HG03108 (cell line): ENCODE data around the gene CCDC51.
"Not testable (repeated sequence)": the region's sequence is repeated elsewhere in the genome, so short reads cannot be mapped to it uniquely, and the experiment has no call there.

Experiments
- ATAC-seq: cut with Tn5 transposase; IDR thresholded peaks from one replicate; pipeline ENCODE4 v1.9.1; 2021; ENCODE audit warnings: moderate library complexity; ENCODE audit not compliant: unreplicated experiment

The CCDC51 gene

DNA sequence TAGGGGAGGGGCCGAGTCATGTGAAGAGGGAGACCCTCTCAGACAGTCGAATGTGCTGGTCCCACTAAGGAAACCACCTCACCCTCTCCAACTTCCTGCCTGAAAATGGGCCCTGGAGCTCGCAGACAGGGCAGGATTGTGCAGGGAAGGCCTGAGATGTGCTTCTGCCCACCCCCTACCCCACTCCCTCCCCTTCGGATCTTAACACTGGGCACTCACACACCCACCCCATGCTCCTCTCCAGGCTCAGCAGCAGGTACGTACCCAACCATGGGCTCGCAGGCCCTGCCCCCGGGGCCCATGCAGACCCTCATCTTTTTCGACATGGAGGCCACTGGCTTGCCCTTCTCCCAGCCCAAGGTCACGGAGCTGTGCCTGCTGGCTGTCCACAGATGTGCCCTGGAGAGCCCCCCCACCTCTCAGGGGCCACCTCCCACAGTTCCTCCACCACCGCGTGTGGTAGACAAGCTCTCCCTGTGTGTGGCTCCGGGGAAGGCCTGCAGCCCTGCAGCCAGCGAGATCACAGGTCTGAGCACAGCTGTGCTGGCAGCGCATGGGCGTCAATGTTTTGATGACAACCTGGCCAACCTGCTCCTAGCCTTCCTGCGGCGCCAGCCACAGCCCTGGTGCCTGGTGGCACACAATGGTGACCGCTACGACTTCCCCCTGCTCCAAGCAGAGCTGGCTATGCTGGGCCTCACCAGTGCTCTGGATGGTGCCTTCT lies 26.6 kb upstream of the CCDC51 start:
- no peak for ATAC-seq

- ATAC-seq = peak; percentile 73
These were observed 25.8 kb upstream of the CCDC51 start for GRCh38 chr3:48465531-48466378.

DNA sequence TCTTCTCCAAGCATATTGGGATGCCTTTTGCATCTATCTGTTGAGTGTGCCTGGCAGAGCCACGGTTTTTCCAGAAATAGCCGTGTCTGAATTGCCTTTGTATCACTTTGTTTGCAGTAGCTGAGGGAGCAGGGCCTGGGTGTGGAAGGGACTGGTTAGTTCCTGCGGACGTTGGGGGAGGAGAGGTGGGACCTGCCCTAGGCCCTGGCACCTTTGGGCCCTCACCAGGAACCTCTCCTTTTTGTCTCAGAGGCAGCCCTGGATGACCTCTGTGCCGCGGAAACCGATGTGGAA lies 25.3 kb upstream of the CCDC51 start:
- ATAC-seq = no peak

- no peak for ATAC-seq
These were observed 24.8 kb upstream of the CCDC51 start for GRCh38 chr3:48464713-48465221.

DNA sequence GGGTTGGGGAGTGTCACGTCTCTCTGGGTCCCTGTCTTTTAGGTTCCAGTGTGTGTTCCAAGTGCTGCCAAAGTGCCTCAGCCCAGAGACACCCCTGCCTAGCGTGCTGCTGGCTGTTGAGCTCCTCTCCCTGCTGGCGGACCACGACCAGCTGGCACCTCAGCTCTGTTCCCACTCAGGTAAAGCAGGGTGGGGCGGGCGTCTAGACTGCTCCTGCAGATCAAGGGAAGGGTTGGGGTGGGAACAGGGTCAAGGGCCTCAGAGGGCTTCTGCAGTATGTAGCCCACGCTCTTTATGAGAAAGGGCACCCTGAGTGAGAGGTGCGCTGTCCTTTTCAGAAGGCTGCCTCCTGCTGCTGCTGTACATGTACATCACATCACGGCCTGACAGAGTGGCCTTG lies 23.8 kb upstream of the CCDC51 start:
- no peak for ATAC-seq

- not testable (repeated sequence) for ATAC-seq
These were observed 21.8 kb upstream of the CCDC51 start for GRCh38 chr3:48461767-48462166.

- ATAC-seq = no peak
These were observed 20.6 kb upstream of the CCDC51 start for GRCh38 chr3:48460517-48460902.

- ATAC-seq = no peak
These were observed 20.0 kb upstream of the CCDC51 start for GRCh38 chr3:48459773-48460516.

GRCh38 chr3:48459331-48459730 lies 19.4 kb upstream of the CCDC51 start:
- no peak for ATAC-seq

DNA sequence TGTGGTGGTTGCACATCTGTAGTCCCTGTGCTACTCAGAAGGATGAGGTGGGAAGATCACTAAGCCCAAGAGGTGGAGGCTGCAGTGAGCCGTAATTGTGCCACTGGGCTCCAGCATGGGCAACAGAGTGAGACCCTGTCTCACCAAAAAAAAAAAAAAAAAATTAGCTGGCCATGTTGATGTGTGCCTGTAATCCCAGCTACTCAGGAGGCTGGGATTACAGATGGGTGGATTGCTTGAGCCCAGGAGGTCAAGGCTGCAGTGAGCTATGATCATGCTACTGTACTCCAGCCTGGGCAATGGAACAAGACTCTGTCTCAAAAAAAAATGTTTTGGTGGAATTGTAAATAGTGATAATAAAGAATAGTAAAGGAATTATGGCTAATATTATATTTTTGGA lies 16.5 kb upstream of the CCDC51 start:
- ATAC-seq = no peak

- ATAC-seq = no peak
These were observed 11.4 kb upstream of the CCDC51 start for GRCh38 chr3:48451270-48451669.

- ATAC-seq = peak; percentile 78
These were observed 6.7 kb upstream of the CCDC51 start, which contains the start of gene ATRIP for GRCh38 chr3:48446425-48447193. TSS of gene ATRIP (plus strand) at chr3:48446737. CDS start at chr3:48446846, 109 bp downstream.

DNA sequence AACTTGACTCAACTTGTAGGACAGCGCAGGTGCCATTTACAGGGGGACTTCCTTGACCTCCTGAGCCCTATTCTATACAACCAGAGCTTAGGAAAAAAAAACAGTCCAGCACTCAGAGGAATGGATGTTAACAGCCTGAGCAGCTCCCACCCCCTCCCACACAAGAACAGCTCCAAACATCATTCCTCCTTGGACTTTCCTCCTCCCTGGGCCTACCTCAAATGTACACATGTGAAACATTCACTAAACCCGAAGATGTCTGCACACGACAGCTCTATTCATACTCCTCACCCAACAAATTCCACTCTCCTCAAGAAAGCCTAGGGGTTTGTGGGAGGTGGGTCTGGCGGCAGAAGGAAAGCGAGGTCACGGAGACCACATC lies 6.1 kb upstream of the CCDC51 start:
- ATAC-seq = no peak

GRCh38 chr3:48445277-48445882 lies 5.5 kb upstream of the CCDC51 start:
- ATAC-seq = no peak

DNA sequence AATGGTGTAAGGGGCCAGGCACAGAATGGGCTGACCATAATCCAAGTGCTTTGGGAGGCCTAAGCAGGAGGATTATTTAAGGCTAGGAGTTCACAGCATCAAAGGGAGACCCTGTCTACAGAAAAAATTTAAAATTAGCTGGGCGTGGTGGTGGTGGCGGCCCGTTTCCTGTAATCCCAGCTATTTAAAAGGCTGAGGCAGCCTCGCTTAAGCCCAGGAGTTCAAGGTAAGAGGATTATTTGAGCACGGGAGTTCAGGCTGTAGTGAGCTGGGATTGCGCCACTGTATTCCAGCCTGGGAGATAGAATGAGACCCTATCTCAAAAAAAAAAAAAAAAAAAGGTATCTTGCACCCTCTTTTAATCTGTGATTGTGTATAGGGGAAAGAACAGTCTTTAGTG lies 2.0 kb upstream of the CCDC51 start:
- ATAC-seq = no peak

DNA sequence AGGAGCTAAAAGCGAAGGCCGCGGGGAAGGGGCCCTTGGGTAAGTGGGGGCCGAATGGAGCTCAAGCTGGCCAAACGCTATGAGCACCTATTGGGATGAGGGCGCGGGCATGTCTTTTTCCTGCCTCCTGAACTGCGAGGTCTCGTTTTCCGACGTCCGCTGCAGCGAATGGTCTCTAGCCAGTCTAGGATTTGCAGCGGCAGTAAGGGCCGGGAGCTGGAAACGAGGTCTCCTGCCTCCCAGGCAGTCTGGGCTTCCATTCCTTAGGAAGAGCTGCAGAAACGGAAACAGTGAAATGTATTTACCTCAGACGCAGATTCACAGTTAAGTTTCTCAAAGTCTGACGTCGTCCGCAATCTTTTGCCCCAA lies 655 bp upstream of the CCDC51 start:
- ATAC-seq = no peak

- ATAC-seq = no peak
These were observed 2.1 kb downstream of the CCDC51 start for GRCh38 chr3:48437812-48438211.

GRCh38 chr3:48436855-48437254 lies 3.1 kb downstream of the CCDC51 start:
- ATAC-seq = no peak

GRCh38 chr3:48436477-48436787 lies 3.5 kb downstream of the CCDC51 start:
- no peak for ATAC-seq

GRCh38 chr3:48435774-48436476 lies 4.0 kb downstream of the CCDC51 start:
- ATAC-seq = no peak
